ENCODE data around the gene FBXW8.
A peak's percentile ranks its signal among the peaks of the same experiment; 100 is the strongest.

Gene FBXW8

GRCh38 chr12:116887244-116887643 lies 23.5 kb upstream of the FBXW8 start:
- DNase-seq = no peak

- no peak for DNase-seq
Measured at GRCh38 chr12:116887897-116888296, 22.9 kb upstream of the FBXW8 start.

- no peak for DNase-seq
Measured at GRCh38 chr12:116890330-116890729, 20.4 kb upstream of the FBXW8 start.

- no peak for DNase-seq
Measured at GRCh38 chr12:116891019-116891418, 19.7 kb upstream of the FBXW8 start.

- no peak for DNase-seq
Measured at GRCh38 chr12:116892349-116893140, 18.2 kb upstream of the FBXW8 start.

- DNase-seq = no peak
Measured at GRCh38 chr12:116894913-116895312, 15.8 kb upstream of the FBXW8 start.

GRCh38 chr12:116896411-116896924 lies 14.3 kb upstream of the FBXW8 start:
- DNase-seq = peak; percentile 49

- no peak for DNase-seq
Measured at GRCh38 chr12:116897476-116897875, 13.3 kb upstream of the FBXW8 start.

GRCh38 chr12:116898669-116899068 lies 12.1 kb upstream of the FBXW8 start:
- DNase-seq = no peak

- DNase-seq = no peak
Measured at GRCh38 chr12:116901612-116902011, 9.1 kb upstream of the FBXW8 start.

GRCh38 chr12:116903818-116904217 lies 6.9 kb upstream of the FBXW8 start:
- no peak for DNase-seq

GRCh38 chr12:116906285-116906684 lies 4.5 kb upstream of the FBXW8 start:
- no peak for DNase-seq

- no peak for DNase-seq
Measured at GRCh38 chr12:116910280-116910644, 488 bp upstream of the FBXW8 start.

GRCh38 chr12:116915326-116915725 lies 4.6 kb downstream of the FBXW8 start:
- DNase-seq = no peak

GRCh38 chr12:116916122-116916521 lies 5.4 kb downstream of the FBXW8 start:
- DNase-seq = peak; percentile 79

GRCh38 chr12:116916714-116917114 lies 6.0 kb downstream of the FBXW8 start:
- DNase-seq = peak; percentile 89

- DNase-seq = no peak
Measured at GRCh38 chr12:116918464-116918863, 7.7 kb downstream of the FBXW8 start.

- no peak for DNase-seq
Measured at GRCh38 chr12:116919247-116919661, 8.5 kb downstream of the FBXW8 start.

GRCh38 chr12:116919706-116920485 lies 9.1 kb downstream of the FBXW8 start:
- no peak for DNase-seq

GRCh38 chr12:116920939-116921338 lies 10.2 kb downstream of the FBXW8 start:
- no peak for DNase-seq

- DNase-seq = no peak
Measured at GRCh38 chr12:116922194-116922897, 11.6 kb downstream of the FBXW8 start.

GRCh38 chr12:116924558-116925453 lies 14.1 kb downstream of the FBXW8 start:
- peak; percentile 72 for DNase-seq

Measured in NCI-H226 (cell line).